HFF-Myc (cell line): ENCODE data around the gene RSPO1.

ENCODE experiments used
- DNase-seq: peaks from one replicate; pipeline ENCODE4 v3.0.0-alpha.2; 2011; ENCODE audit warnings: low read depth; ENCODE audit errors: extremely low read depth
- H3K4me3 ChIP-seq: replicated peaks from 2 replicates; pipeline ENCODE4 v1.5.1; 2011; ENCODE audit warnings: low read depth, mild to moderate bottlenecking, control low read depth, low read length
- TF ChIP-seq, protein P1 (sequence below): IDR thresholded peaks from 2 replicates; pipeline ENCODE4 v1.5.1; 2012; ENCODE audit warnings: mild to moderate bottlenecking, low read depth, low read length, control low read depth; ENCODE audit errors: missing control alignments

Gene RSPO1

GRCh38 chr1:37574834-37575480, 59.7 kb downstream of the RSPO1 start:
- no peak overlapping the region for H3K4me3 ChIP-seq
- peak; percentile 86 for DNase-seq
- TF ChIP-seq, protein P1, sequence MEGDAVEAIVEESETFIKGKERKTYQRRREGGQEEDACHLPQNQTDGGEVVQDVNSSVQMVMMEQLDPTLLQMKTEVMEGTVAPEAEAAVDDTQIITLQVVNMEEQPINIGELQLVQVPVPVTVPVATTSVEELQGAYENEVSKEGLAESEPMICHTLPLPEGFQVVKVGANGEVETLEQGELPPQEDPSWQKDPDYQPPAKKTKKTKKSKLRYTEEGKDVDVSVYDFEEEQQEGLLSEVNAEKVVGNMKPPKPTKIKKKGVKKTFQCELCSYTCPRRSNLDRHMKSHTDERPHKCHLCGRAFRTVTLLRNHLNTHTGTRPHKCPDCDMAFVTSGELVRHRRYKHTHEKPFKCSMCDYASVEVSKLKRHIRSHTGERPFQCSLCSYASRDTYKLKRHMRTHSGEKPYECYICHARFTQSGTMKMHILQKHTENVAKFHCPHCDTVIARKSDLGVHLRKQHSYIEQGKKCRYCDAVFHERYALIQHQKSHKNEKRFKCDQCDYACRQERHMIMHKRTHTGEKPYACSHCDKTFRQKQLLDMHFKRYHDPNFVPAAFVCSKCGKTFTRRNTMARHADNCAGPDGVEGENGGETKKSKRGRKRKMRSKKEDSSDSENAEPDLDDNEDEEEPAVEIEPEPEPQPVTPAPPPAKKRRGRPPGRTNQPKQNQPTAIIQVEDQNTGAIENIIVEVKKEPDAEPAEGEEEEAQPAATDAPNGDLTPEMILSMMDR, result no peak

GRCh38 chr1:37570528-37571334, 64.0 kb downstream of the RSPO1 start:
- no peak for DNase-seq
- no peak overlapping the region for H3K4me3 ChIP-seq
- TF ChIP-seq, protein P1, result no peak

- H3K4me3 ChIP-seq, result no peak overlapping the region
- no peak for DNase-seq
- TF ChIP-seq, protein P1, result no peak
Observed at GRCh38 chr1:37567023-37567422, 67.7 kb downstream of the RSPO1 start.

DNA sequence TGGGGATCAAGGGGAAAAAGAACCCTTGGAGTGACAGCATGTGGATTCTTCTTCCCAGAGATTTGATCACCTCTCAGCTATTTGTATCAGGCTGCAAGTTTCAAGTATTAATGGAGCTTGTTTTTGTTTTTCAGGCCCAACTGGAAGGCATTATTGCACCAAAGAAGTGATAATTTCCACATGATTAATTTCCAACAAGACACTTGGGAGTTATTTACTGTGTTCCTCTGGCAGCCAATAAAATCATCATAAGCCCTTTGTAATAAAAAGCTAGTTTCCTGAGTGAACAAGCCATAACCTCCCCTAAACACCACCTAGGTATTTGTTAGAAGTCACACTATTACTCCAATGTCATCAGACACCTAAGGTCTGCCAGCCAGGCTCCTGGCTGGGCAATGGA, 69.8 kb downstream of the RSPO1 start:
- no peak for DNase-seq
- no peak overlapping the region for H3K4me3 ChIP-seq
- TF ChIP-seq, protein P1, result no peak

DNA sequence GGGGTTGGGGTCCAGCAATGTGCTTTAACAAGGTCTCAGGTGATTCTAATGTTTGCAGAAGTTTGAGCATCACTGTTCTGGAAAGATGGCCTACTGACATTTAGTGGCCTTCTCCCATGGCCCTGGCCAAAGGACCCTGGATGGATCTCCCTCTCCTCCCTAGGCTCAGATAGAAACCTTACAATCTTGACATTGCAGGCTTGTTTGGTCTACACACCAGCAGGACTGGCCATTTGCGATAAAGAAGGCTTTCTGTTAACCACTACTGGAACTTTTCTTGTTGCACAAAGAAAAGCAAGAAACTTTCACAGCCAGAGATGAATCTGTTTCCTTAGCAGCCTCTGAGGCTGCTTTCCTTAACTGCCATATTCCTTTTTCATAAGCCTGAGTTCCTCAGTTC, 71.7 kb downstream of the RSPO1 start:
- DNase-seq, result no peak
- no peak overlapping the region for H3K4me3 ChIP-seq
- TF ChIP-seq, protein P1, result no peak
